ENCODE results near the gene PHF1. TPM values are rescaled to one million over a fixed set of nuclear protein-coding genes. Genes with fewer than 3 reads are reported as not detected.

The PHF1 gene
- total RNA-seq, 1 donor: 30.8 TPM

- peak overlapping the region; percentile 95 for H3K4me2 ChIP-seq (ENCODE audit: insufficient read depth, low read length)
- H3K27ac ChIP-seq (ENCODE audit: low read depth, low read length): peak overlapping the region; percentile 80
- no peak overlapping the region for H2AFZ ChIP-seq (ENCODE audit: low read length)
- no peaks in the 10 kb centered on the region for H3K9me3 ChIP-seq (ENCODE audit: low read depth, low read length)
- H3K4me3 ChIP-seq (ENCODE audit: insufficient read depth, low read length): peak overlapping the region; percentile 85
- DNase-seq (ENCODE audit: insufficient read length, low spot score, missing footprints): peak; percentile 25
- H4K20me1 ChIP-seq (ENCODE audit: insufficient read depth, low read length): peaks cover 27% of the 10 kb centered on the region
- H3K36me3 ChIP-seq (ENCODE audit: insufficient read depth, low read length): peaks cover 57% of the 10 kb centered on the region
- no peaks in the 10 kb centered on the region for H3K27me3 ChIP-seq (ENCODE audit: insufficient read depth, low read length)
- peaks cover 56% of the 10 kb centered on the region for H3K79me2 ChIP-seq (ENCODE audit: insufficient read depth, low read length)
- TF ChIP-seq, protein P1, sequence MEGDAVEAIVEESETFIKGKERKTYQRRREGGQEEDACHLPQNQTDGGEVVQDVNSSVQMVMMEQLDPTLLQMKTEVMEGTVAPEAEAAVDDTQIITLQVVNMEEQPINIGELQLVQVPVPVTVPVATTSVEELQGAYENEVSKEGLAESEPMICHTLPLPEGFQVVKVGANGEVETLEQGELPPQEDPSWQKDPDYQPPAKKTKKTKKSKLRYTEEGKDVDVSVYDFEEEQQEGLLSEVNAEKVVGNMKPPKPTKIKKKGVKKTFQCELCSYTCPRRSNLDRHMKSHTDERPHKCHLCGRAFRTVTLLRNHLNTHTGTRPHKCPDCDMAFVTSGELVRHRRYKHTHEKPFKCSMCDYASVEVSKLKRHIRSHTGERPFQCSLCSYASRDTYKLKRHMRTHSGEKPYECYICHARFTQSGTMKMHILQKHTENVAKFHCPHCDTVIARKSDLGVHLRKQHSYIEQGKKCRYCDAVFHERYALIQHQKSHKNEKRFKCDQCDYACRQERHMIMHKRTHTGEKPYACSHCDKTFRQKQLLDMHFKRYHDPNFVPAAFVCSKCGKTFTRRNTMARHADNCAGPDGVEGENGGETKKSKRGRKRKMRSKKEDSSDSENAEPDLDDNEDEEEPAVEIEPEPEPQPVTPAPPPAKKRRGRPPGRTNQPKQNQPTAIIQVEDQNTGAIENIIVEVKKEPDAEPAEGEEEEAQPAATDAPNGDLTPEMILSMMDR (IDR thresholded peaks at IDR 0.05; ENCODE audit: extremely low read depth, low read depth, low read length): no peak
- peaks cover 28% of the 10 kb centered on the region for H3K4me1 ChIP-seq (ENCODE audit: insufficient read depth, low read length)
These were observed 805 bp downstream of the PHF1 start for GRCh38 chr6:33411632-33412005.

DNA sequence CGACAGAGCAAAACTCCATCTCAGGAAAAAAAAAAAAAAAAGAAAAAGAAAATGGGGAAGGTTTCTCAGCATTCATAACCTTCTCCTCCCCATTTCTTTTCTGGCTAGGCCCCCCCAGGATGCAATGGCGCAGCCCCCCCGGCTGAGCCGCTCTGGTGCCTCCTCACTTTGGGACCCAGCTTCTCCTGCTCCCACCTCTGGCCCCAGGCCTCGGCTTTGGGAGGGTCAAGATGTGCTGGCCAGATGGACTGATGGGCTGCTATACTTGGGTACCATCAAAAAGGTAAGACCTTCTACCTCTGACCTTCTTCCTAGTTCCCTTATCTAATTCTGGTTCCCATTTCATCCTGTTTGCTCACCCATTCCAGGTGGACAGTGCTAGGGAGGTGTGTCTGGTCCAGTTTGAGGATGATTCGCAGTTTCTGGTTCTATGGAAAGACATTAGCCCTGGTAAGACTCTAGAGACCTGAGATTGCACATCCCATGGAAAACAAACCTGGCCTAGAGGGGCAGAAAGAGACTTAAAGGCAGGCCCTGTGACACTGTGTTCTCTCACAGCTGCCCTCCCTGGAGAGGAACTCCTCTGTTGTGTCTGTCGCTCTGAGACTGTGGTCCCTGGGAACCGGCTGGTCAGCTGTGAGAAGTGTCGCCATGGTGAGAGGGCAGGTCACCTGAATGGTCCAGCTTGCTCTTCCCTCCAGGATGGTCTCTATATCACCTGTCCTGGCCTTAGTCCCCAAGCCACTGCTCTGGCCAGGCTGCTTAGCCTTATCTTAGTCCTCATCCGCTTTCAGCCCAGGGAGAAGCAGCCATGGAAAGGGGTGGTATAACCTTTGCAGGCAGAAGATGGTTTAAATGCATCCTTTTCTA is 1.6 kb downstream of the PHF1 start:
- Histone ChIP-seq H3K4me1 (ENCODE audit: insufficient read depth, low read length) (peaks cover 34% of the 10 kb centered on the region), H3K79me2 (ENCODE audit: insufficient read depth, low read length) (peaks cover 61% of the 10 kb centered on the region), H3K4me3 (ENCODE audit: insufficient read depth, low read length) (no peak overlapping the region)

DNA sequence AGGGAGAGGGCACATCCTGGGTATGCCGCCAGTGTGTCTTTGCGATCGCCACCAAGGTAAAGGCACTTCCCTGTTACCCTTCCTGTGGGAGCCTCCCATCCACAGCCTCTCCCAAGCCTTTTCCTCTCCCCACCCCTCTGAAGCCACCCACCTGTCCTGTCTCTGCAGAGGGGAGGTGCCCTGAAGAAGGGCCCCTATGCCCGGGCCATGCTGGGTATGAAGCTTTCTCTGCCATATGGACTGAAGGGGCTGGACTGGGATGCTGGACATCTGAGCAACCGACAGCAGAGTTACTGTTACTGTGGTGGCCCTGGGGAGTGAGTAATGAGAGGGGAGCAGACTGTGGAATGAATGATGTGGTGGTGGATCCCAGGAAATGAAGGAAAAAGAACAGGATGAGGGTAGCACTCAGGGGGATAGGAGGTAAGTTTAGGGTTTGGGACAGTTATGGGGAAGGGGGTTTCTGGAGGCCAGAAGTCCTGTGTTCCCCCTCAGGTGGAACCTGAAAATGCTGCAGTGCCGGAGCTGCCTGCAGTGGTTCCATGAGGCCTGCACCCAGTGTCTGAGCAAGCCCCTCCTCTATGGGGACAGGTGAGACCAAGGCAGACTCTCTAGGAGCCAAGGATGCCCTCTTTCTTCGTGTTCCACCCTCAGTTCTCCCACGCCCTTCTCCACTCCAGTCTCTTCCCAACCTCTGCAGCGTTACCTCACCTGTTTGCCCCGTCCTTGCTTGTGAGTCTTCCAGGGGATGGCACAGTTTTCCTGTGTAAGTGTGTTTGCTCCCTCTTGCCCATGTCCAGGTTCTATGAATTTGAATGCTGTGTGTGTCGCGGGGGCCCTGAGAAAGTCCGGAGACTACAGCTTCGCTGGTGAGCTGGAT is 2.7 kb downstream of the PHF1 start:
- peaks cover 68% of the 10 kb centered on the region for H3K79me2 ChIP-seq (ENCODE audit: insufficient read depth, low read length)
- H3K9me3 ChIP-seq (ENCODE audit: low read depth, low read length): no peaks in the 10 kb centered on the region
- H4K20me1 ChIP-seq (ENCODE audit: insufficient read depth, low read length): peaks cover 27% of the 10 kb centered on the region
- peaks cover 39% of the 10 kb centered on the region for H3K4me1 ChIP-seq (ENCODE audit: insufficient read depth, low read length)
- no peaks in the 10 kb centered on the region for H3K27me3 ChIP-seq (ENCODE audit: insufficient read depth, low read length)
- TF ChIP-seq, protein P1 (IDR thresholded peaks at IDR 0.05; ENCODE audit: extremely low read depth, low read depth, low read length): no peak
- no peak overlapping the region for H3K4me3 ChIP-seq (ENCODE audit: insufficient read depth, low read length)
- DNase-seq (ENCODE audit: insufficient read length, low spot score, missing footprints): peak; percentile 69
- H3K36me3 ChIP-seq (ENCODE audit: insufficient read depth, low read length): peaks cover 45% of the 10 kb centered on the region
- no peak overlapping the region for H2AFZ ChIP-seq (ENCODE audit: low read length)
- peak overlapping the region; percentile 7 for H3K27ac ChIP-seq (ENCODE audit: low read depth, low read length)
- no peak overlapping the region for H3K4me2 ChIP-seq (ENCODE audit: insufficient read depth, low read length)

More for the DNA sequence above, 1.6 kb downstream of the PHF1 start:
- peaks cover 50% of the 10 kb centered on the region for H3K36me3 ChIP-seq (ENCODE audit: insufficient read depth, low read length)
- H4K20me1 ChIP-seq (ENCODE audit: insufficient read depth, low read length): peaks cover 27% of the 10 kb centered on the region
- H3K4me2 ChIP-seq (ENCODE audit: insufficient read depth, low read length): peak overlapping the region; percentile 95
- H3K27ac ChIP-seq (ENCODE audit: low read depth, low read length): peak overlapping the region; percentile 8
- TF ChIP-seq, protein P1 (IDR thresholded peaks at IDR 0.05; ENCODE audit: extremely low read depth, low read depth, low read length): no peak
- DNase-seq (ENCODE audit: insufficient read length, low spot score, missing footprints): peak; percentile 17
- no peaks in the 10 kb centered on the region for H3K9me3 ChIP-seq (ENCODE audit: low read depth, low read length)
- no peak overlapping the region for H2AFZ ChIP-seq (ENCODE audit: low read length)
- no peaks in the 10 kb centered on the region for H3K27me3 ChIP-seq (ENCODE audit: insufficient read depth, low read length)
